AG04449 (cell line): Measurements from ENCODE around the gene PPOX.

Experiments
- CTCF ChIA-PET: fragments of 350-600 bp; formaldehyde crosslinking; extraction: SDS; loops from one replicate; lab custom pipeline; 2021; ENCODE audit warnings: antibody characterized with exemption; lab: Yijun Ruan, JAX
- POLR2A ChIA-PET: fragments of 400-600, 350-600 bp; formaldehyde crosslinking; extraction: SDS; loops from one replicate; lab custom pipeline; 2020; ENCODE audit warnings: antibody characterized with exemption, inconsistent platforms; lab: Yijun Ruan, JAX
- DNase-seq: peaks from one replicate; pipeline ENCODE4 v3.0.0-alpha.2; 2010; ENCODE audit warnings: low read depth, low spot score
- H3K4me3 ChIP-seq: 2 replicates; pipeline ENCODE4 v1.5.1; 2011; ENCODE audit warnings: low read depth, mild to moderate bottlenecking, control low read depth, low read length
- TF ChIP-seq, protein P1 (sequence below): IDR thresholded peaks from one replicate; pipeline ENCODE4 v1.5.1; 2011; ENCODE audit warnings: mild to moderate bottlenecking, moderate library complexity, low read length, control low read depth, inconsistent platforms; ENCODE audit not compliant: insufficient read depth; ENCODE audit errors: missing control alignments

PPOX gene

DNA sequence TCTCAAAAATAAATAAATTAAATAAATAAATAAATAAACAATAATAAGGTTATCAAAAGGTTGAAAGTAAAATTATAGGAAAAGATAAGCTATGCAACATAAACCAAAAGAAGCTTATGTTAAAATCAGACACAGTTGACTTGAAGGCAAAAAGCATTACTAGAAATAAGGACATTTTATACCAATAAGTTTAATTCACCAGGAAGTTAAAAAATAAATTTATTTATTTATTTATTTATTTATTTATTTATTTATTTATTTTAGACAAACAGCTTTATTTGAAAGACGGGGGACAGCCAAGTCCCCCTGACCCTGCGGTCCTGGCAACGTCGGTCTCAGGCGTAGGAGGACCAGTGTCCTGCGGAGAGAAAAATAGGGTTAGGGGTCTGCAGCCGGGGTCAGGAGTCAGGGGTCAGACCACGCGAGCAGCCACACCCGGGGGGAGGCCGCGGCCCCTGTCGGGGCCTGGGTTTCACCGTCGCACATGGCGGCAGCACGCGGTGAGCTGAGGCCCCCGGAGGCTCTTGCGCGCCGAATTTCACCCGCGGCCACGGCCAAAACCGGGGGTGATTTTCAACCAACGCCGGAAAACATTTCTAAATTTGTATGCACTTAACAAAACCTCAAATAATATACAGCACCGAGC is 25.3 kb upstream of the PPOX start:
- H3K4me3 ChIP-seq, result no peak overlapping the region
- ChIA-PET POLR2A (interaction anchor here (0.9 kb wide), 1 partner anchor 8 kb away, joined by 4 read pairs; no protein-coding TSS in a partner anchor), CTCF (interaction anchor here (0.8 to 12.2 kb wide), 11 partner anchors 8 to 306 kb away, joined by 3 to 147 read pairs (median 5); partner anchors contain the start of genes KLHDC9 and USF1)
- DNase-seq, result no peak
- TF ChIP-seq, protein P1, sequence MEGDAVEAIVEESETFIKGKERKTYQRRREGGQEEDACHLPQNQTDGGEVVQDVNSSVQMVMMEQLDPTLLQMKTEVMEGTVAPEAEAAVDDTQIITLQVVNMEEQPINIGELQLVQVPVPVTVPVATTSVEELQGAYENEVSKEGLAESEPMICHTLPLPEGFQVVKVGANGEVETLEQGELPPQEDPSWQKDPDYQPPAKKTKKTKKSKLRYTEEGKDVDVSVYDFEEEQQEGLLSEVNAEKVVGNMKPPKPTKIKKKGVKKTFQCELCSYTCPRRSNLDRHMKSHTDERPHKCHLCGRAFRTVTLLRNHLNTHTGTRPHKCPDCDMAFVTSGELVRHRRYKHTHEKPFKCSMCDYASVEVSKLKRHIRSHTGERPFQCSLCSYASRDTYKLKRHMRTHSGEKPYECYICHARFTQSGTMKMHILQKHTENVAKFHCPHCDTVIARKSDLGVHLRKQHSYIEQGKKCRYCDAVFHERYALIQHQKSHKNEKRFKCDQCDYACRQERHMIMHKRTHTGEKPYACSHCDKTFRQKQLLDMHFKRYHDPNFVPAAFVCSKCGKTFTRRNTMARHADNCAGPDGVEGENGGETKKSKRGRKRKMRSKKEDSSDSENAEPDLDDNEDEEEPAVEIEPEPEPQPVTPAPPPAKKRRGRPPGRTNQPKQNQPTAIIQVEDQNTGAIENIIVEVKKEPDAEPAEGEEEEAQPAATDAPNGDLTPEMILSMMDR, result no peak

- CTCF ChIA-PET, result no interaction called here
- POLR2A ChIA-PET, result no interaction called here
- H3K4me3 ChIP-seq, result no peak overlapping the region
- TF ChIP-seq, protein P1, result no peak
- DNase-seq, result no peak
Measured at GRCh38 chr1:161145832-161146231, 20.4 kb upstream of the PPOX start.

DNA sequence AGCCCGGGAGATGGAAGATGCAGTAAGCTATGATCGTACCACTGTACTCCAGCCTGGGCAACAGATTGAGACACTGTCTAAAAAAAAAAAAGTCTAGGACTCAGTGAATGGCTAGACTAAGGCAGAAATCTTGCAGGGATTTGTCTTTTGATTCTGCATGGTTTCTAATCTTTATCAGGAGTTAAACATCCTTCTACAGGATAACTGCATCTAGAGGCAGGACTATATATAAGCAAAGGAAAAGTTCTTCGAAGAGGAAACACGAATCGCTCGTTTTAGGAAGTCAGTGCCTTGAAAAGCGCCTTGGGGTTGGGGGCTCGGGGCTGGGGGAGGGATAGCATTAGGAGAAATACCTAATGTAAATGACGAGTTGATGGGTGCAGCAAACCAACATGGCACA is 13.1 kb upstream of the PPOX start:
- POLR2A ChIA-PET, result interaction anchor here (0.9 to 1.7 kb wide), 6 partner anchors 11 to 107 kb away, joined by 3 to 8 read pairs (median 3); partner anchors contain the start of genes DEDD, PPOX and USF1
- no peak for DNase-seq
- CTCF ChIA-PET, result interaction anchor here (0.5 to 2.7 kb wide), 4 partner anchors 13 to 21 kb away, joined by 3 to 15 read pairs (median 4); partner anchors contain the start of genes DEDD and PPOX
- H3K4me3 ChIP-seq, result peak overlapping the region; percentile 94
- TF ChIP-seq, protein P1, result no peak

DNA sequence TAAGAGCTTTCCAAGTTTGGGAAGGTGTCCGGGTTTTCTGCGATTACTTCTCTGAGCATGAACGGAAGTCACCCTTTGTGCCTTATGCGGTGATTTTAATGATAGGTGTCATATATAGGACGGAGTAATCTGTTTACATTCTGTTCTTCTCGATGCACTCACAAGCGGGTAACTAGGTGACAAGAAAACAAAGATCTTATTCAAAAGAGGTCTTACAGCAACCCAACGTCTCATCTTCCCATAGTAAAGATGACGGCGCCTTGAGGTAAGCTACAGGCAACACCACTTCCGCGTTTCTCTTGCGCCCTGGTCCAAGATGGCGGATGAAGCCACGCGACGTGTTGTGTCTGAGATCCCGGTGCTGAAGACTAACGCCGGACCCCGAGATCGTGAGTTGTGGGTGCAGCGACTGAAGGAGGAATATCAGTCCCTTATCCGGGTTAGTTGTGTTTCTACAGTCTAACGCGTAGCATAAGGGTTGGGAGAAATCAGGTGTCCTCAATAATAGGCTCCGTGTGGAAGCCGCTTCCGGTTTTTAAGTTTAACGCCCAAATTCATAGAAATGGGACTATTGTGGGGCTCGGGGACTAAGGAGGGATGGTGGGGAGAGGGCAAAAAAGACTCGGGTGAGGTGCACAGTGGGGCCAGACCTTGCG is 12.4 kb upstream of the PPOX start, which contains the start of gene UFC1:
UFC1 (plus strand) TSS at position 297 of the 656 bp plus-strand sequence; CDS start at position 317, 20 bp downstream.
- POLR2A ChIA-PET, result interaction anchor here (0.9 to 1.7 kb wide), 6 partner anchors 12 to 108 kb away, joined by 3 to 8 read pairs (median 3); partner anchors contain the start of genes DEDD, PPOX and USF1
- TF ChIP-seq, protein P1, result no peak
- peak within 1 kb of the TSS; percentile 94 for H3K4me3 ChIP-seq
- CTCF ChIA-PET, result interaction anchor here (0.5 to 2.7 kb wide), 4 partner anchors 12 to 21 kb away, joined by 3 to 15 read pairs (median 4); partner anchors contain the start of genes DEDD and PPOX
- no peak for DNase-seq

GRCh38 chr1:161157867-161158266 is 8.4 kb upstream of the PPOX start:
- CTCF ChIA-PET, result interaction anchor here (0.7 to 2.9 kb wide), 5 partner anchors 8 to 117 kb away, joined by 3 to 17 read pairs (median 9); partner anchors contain the start of genes DEDD and PPOX
- POLR2A ChIA-PET, result interaction anchor here (1.4 kb wide), 1 partner anchor 8 kb away, joined by 4 read pairs; the partner anchor contains the start of gene PPOX
- H3K4me3 ChIP-seq, result no peak overlapping the region
- no peak for DNase-seq
- TF ChIP-seq, protein P1, result no peak
